Epithelial cell of prostate (primary cell): ENCODE measurements around the gene CCDC51.
"Not testable (repeated sequence)": the region's sequence is repeated elsewhere in the genome, so short reads cannot be mapped to it uniquely, and the experiment has no call there.

Source experiments
- DNase-seq: peaks from one replicate; pipeline ENCODE4 v3.0.0-alpha.2; 2011; ENCODE audit warnings: low read depth, low spot score
- H3K27ac ChIP-seq: fragments of 450-650 bp; 2 replicates; pipeline ENCODE4 v1.5.1; 2017; ENCODE audit warnings: mild to moderate bottlenecking

CCDC51 gene

DNA sequence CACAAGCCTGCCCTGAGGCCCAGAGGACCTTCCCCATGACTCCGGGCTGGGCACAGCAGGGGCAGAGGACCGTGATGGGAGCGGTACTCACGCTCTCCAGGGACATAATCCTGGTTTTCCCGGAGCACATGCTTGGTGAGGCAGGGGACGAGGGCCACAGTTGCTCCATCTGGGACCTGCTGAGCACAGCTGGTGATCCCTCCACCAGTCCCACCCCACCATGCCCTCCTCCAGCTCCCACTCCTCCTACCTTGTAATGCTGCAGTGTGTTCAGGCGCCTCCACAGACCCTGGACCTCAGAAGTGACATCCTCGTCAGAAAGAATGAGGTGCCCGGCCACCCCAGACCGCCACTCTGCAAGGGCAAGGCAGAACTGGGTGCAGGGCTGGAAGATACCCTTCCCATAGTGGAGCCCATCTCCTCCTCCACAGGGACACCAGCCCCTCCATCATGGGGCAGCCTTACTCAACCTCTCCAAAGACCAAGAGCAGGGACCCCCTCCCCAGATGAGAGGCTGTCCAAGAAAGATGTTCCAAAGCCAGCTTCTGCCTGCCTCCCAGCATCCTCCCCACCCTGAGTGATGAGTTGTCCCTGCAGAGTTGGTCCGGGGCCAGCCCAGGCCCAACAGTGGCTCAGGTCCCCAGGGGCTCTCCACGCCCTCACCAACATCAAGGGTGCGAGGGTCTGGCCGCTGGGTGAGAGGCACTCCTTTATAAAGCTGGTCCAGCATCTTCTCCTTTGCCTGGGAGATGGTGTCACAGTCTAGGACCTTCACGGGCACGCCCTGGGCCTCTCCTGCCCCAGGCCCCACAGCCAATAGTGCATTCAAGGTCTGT is 29.5 kb downstream of the CCDC51 start:
- H3K27ac ChIP-seq: no peak overlapping the region
- DNase-seq: no peak

DNA sequence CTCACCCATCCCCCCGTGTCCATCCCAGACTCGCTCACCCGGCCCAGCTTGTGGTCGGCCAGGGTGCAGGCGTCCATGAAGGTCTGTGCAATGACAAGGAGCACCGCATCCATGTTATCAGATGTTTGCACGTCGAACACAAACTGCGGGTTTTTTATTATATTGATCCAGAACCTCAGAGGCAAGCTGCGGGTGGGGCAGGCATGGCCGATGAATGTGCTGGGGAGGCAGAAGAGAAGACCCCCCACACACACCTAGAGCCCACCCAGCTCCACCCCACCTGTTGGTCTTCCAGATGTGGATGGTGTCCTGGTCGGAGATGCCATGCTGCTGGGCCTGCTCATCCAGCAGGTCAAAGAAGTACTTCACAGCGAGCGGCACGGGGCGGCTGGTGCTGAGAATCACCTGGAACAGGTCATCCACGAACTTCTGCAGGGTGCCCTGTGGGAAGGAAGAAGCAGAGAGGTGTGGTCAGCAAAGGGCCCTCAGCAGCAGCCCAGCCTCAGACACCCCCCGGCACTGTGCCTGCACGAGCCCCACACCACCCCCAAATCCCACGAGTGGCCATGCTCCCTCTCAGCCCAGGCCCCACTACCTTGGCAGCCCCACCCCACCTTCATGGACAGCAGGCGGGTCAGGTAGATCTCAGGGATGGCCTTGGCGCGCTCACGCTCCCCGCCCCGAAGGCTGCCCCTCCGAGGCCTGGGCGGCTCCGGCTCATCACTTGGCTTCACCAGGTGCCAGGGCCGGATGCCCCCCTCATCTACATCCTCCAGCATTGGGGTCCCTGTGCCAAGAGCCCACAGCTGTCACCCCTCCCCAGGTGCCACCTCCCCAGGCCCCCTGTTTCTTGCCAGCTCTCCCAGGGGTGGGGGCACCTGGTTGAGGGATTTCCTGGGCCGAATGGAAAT is 30.4 kb downstream of the CCDC51 start:
- no peak overlapping the region for H3K27ac ChIP-seq
- no peak for DNase-seq

DNA sequence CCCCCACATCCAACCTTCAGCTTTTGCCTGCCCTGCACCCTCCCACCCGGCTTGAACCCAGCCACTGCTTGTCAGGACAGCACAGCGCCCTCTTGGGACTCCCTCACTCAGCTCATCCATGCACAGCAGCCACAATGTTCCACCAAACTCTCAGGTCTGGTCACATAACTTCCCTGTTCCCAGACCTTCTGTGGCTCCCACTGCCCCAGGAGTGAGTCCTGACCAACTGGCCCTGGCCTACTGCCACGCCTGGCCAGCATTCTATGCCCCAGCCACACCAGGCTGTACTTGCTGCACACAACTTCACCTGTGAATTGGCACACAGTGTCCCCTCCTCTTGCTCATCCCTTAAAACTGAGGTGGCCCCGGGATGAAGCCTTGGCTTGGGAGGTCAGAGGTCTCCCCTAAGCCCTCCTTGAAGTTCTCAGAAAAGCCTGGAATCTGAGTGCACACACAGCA is 31.1 kb downstream of the CCDC51 start:
- DNase-seq: no peak
- no peak overlapping the region for H3K27ac ChIP-seq

DNA sequence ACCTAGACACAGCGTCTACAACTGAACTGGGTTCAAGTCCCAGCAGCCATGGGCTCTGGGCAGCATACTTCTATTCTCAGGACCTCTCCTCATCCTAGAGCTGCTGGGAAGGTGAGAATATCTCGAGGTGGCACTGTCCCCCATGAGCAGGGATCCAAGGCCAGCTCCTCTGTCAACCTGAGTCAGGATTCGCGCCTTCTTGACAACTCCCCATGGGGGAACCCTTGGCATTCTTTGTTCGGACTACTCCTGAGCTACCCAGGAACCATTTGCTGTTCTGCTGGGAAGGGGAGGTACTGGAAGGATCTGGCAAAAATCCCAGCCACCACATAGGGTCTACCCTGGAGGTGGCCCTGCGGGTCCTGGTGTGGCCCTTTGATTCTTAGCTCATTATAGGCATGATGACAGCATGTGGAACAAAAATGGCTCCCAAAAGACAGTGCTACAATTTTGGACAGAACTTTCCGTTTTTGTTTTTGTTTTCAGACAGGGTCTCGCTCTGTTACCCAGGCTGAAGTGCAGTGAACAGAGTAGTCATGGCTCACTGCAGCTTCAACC is 32.3 kb downstream of the CCDC51 start:
- H3K27ac ChIP-seq: no peak overlapping the region
- no peak for DNase-seq

DNA sequence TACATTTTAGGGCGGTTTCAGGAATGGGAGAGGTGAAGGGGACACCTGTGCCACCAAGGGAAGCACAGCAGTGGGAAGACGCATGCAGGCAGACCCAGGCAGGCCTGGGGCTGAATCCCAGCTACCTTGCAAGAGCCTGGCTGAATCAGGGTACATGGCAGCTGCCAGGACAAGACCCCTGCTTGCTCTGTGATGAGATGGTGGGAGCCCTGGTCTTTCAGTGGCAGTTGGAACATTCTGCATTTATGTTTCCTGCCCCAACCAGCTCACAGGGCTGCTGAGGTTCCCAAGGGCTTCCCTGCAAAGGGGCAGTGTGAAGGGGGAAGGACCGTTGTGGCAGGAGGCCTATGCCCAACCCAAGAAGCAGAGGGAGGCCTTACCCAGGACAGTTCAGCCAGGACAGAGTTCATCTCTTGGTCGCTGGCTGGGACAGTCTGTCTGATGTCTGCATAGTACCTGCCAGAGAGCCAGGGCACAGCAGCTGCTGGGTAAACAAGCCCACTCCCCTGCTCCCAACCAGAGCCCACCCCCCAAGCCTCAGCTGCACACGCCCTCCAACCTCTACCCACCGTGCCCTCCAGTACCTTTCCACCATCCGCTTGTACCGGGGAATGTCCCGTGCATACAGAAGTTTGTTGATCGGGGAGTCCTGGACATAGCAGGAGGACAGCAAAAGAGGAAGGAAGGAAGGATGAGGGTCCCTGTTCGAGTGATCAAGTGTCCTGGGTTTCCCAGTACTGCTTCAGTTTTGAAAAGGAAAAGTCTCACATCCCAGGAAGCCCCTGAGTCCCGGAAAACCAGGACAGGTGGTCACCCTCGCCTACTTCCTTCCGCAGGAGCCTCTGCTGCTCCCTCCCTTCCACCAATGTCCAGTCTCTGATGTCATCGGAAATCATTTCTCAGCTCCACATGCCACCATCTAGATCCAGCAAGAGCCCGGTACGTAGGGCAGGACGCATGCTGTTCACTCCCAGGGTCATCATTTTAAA is 33.2 kb downstream of the CCDC51 start:
- no peak for DNase-seq
- H3K27ac ChIP-seq: no peak overlapping the region

DNA sequence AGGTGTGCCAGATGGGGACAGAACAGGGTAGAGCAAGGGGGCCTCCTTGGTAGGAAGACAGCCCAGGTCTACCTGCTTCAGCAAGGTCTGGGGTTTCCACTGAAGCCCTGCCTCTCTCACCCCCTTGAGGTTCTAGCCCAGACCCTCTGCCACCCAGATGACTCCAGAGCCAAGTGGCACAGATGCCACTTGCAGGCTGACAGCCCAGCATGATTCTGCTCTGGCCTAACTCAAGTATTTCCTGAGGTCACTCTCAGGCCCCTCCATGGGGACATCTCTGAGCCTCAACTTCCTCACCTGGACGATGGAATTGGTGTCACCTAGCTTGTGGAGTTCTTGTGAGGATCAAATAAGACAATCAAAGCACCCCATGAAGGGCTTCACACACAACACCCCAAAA is 33.9 kb downstream of the CCDC51 start:
- DNase-seq: no peak

DNA sequence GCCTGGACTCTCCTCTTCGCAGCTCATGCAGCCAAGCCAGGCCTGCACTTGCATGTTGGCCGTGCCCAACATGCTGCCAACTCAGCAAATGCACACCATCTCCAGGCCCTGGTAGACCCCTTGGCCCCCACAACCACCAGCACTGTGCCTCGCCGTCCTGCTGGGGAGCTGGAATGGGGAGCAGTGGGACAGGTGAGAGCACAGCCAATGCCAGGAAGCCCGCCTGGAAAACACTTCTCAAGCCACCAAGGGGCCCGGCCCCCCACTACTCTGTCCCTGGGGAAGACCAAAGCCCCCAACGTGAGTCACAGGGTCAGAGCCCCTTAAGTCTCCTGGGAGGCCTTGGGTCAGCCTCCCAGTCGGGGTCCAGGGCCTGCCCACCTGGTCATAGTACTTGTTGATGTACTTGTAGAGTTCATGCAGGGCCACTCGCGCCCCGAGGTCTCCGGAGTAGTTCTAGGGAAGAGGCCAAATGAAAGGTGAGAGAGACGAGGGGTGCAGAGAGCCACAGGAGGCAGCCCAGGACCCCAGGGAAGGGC is 34.5 kb downstream of the CCDC51 start:
- no peak overlapping the region for H3K27ac ChIP-seq
- no peak for DNase-seq

More for the DNA sequence above, 33.9 kb downstream of the CCDC51 start:
- no peak overlapping the region for H3K27ac ChIP-seq

DNA sequence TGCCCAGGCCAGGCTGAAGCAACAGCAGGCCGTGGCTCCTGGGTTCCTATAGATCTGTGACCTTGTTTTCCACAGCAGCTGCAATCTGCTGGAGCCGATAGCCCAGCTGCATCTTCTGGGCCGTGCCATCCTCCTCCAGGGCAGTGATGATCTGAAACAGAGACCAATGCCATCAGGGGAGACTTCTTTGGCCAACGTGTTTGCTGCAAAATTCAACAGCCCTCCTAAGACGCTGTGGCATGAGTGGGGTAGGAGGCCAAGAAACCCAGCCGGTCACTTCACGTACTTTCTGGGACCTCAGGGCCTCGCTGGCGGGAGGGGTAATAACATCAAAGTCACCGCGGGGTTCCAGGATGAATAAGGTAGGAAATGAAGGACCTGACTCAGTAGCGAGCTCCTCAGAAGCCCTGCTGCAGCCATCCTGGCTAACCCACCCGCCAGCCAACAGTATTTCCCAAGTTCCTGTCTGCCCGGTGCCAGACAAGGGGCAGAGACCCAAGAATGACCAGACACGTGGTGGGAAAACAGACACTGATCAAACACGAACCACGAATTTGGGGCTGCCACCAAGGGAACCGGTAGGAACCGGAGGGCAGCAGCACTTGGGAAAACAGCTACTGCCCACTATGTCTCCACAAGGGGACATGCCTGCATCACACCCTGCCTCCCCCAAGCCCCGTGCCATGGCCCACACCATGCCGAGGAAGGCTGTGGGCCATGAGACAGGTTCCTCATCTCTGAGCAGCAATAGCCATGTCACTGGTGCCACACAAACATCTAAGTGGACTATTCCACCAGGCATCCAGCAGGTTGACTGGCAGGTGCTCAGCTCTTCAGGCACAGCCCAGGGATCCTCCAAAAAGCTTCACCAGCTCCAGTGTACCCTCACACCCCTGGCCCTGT is 35.2 kb downstream of the CCDC51 start:
- DNase-seq: no peak
- no peak overlapping the region for H3K27ac ChIP-seq

DNA sequence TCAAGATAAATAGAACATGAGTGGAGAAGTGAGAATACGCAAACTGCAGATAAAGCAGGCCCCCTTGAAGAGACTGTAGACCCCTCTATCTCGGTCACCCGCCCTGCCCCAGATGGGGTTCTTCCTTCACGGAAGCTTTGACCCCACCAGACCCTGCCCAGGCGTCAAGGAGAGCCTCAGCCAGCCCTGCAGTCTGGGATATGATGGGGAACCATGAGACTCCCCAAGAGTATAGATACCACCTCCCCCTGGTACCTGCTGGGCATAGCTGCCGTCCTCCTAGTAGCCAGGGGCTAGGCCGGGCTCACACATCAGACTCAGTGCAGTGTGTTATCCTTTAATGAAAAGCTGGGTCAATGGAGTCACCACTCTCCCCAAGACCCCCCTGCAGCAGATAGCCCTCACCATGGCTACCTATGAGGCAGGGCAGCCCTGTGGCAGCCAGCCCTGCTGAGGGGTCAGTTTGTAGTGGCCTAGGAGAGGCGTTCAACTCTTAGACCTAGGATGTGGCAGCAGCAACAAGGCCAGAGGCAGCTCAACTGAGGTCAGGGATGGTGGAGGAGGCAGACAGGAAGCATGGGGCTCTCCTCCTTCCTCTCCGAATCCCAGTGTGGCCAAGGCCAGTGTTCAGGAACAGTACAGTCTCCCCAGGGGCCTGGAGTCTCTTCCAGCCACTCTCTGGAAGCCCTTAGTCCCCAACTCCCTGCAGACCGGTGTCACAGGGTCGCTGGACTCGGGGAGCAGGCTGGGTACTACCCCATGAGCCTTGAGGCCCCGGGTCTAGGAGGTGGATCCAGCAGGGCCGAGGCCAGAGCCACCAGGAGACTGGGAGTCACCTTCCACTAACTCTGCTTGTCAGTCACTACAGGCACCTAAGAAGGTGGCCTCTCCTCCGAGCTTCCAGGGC is 36.1 kb downstream of the CCDC51 start:
- no peak for DNase-seq
- H3K27ac ChIP-seq: no peak overlapping the region

DNA sequence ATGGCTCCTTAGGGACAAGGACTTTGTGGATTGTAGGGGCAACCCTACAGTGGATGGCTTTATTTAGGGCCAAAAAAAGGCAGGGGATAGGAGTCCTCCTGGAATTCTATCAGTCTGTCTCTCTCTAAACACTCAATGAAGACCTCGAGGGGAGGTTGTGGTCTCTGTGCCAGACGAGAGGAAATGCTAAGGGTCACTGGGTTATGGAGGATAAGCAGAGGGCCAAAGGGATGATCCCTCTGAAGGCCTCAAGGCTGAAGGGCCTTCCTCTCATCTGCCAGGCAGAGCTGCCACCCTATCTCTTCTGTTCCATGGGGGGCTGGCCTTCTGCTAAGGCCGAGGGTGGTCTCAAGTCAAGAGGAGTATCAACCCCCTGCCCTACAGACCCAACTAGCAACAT is 37.0 kb downstream of the CCDC51 start:
- H3K27ac ChIP-seq: peak overlapping the region; percentile 76
- DNase-seq: no peak

DNA sequence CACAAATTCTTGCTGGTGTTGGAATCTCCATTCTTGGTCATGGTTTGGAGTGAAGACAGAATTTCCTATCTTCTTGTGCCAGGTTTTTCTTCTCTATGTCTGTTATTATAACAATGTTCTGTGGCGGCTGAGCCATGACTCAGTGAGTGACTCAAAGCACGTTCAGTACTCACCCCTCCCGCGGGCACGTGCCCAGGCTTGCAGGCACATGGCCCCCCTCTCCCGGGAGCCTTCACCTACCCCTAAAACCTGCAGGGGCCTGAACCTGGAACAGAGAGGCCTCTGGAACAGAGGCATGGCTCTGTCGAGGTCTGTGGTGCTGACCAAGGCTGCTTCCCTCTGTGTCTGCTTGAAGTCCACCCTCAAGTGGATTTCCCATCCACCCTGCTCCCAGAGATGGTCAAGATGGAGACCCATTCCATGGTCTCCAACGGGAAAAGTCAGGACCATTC is 37.6 kb downstream of the CCDC51 start:
- peak; percentile 56 for DNase-seq
- H3K27ac ChIP-seq: peak overlapping the region; percentile 76

DNA sequence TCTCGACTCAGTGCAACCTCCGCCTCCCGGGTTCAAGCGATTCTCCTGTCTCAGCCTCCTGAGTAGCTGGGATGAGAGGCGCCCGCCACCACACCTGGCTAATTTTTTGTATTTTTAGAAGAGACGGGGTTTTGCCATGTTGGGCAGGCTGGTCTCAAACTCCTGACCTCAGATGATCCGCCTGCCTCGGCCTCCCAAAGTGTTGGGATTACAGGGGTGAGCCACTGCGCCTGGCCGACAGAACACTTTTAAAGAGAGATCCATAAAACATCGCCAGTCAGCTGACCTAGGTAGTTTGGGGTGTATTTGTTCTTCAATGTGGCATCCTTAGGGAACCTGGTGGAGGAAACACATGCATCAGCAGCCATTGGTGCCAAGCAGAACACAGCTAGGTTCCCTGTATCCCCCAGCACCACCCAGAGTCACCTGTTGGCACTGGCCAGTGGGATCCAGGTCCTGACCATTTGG is 38.5 kb downstream of the CCDC51 start:
- H3K27ac ChIP-seq: peak overlapping the region; percentile 76
- not testable (repeated sequence) for DNase-seq

DNA sequence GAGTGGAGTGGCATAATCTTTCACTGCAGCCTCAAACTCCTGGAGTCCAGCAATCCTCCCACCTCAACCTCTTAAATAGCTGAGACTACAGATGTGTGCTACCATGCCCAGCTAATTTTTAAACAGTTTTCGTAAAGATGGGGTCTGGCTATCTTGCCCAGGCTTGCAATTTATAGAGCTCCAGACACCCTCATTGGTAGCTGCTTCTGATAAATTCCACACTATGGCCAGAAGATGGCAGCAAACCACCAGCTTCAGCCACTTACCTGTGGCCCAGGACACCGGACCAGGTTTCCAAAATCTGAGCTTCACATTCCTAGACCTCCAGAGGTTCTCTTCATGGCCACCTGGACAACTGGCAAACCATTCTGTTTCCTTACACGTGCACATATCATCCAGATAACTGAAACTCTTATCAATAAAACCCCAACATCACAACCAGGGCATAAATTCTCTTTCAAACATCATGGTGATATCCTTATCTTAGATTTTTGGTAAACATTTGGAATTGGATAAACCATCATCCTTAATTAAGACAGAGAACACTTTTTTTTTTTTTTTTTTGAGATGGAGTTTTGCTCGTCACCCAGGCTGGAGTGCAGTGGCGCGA is 39.0 kb downstream of the CCDC51 start:
- DNase-seq: peak; percentile 12
- peak overlapping the region; percentile 76 for H3K27ac ChIP-seq

DNA sequence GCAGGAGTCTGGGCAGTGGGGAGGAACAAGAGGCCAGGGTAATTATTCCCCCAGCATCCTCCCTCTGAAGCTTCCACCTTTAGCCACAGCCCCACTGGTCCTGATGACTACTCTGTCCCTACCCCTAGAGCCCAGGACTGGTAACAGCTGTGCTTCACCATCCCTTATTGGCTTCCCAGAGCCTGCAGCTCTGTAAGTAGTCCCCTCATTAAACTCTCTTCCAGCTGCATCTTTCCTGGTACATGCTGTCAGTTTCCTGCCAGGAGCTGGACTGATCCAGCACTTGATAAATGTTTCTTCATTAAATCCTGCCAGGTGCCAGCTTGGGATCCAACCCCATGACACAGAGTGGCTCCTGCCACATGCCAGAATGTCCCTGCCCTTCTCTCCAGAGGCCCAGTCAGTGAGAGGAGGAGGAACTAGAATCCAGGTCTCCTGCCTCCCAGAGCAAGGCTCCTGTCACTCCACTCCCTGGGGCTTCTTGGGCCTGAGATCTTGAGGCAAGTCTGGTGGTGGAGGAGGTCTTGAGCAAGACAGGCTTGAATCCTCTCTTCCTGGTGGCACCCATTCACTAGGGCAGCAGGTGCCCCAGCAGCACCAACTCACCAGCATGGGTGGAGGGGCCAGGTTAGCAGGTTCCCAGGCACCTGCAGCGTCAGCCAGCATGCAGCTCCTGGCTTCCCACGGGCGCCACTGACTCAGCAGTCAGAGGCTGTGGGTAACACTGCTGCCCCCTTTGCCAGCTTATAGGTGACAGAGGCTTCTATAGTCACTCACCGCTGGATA is 40.3 kb downstream of the CCDC51 start:
- H3K27ac ChIP-seq: peak overlapping the region; percentile 29
- peak; percentile 29 for DNase-seq

DNA sequence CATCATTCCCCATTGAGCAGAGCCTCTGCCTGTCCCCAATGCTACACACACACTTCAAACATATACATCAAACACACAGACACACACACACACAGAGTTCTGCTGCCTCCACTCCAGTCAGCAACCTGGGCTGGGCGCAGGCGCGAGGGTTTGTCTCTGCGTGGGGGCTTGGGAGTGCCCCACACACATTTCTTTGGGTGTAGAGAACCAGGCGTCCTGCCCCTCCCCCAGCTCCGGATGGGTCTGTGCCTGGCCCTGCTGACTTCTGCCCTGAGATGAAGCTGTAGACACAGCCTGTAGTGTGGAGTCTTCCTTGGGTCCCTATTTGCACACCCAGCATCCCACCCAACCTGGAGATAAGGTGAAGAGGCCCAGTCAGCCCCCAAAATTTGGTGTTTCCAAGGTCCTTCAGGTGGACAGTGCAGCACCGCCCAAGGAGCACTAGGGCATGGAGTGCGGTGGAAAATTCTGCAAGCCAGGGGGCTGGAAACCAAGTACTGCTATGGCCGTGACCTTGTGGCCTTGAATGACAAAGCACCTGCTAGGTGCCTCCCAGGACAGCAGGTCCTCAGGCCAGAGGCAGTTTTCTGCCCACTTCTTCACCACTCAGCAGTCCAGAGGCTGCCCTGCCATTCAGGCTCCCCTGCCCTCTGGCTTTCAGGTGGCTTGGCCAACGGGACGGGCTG is 41.1 kb downstream of the CCDC51 start:
- no peak overlapping the region for H3K27ac ChIP-seq
- no peak for DNase-seq
